T-helper 2 cell treated with Interferon-gamma antibody and Interleukin-4, amounts not matched to agents 100 ng/mL and 5 ng/mL, for 36 hours (primary cell): ENCODE measurements around the gene TMEM131. TPM values are rescaled to one million over a fixed set of nuclear protein-coding genes. Genes with fewer than 3 reads are reported as not detected.
"Not testable (repeated sequence)": the region's sequence is repeated elsewhere in the genome, so short reads cannot be mapped to it uniquely, and the experiment has no call there.

Experiments used
- intact Hi-C: fragments of 100-400 bp; cut with micrococcal nuclease; formaldehyde crosslinking; loops from one replicate; pipeline ENCODE4 v1.15.1; 2023
- total RNA-seq: library from RNA; stranded (reverse); gene quantifications from 2 replicates; pipeline ENCODE4 v1.2.3, GENCODE V29; 2022

Gene TMEM131, protein sequence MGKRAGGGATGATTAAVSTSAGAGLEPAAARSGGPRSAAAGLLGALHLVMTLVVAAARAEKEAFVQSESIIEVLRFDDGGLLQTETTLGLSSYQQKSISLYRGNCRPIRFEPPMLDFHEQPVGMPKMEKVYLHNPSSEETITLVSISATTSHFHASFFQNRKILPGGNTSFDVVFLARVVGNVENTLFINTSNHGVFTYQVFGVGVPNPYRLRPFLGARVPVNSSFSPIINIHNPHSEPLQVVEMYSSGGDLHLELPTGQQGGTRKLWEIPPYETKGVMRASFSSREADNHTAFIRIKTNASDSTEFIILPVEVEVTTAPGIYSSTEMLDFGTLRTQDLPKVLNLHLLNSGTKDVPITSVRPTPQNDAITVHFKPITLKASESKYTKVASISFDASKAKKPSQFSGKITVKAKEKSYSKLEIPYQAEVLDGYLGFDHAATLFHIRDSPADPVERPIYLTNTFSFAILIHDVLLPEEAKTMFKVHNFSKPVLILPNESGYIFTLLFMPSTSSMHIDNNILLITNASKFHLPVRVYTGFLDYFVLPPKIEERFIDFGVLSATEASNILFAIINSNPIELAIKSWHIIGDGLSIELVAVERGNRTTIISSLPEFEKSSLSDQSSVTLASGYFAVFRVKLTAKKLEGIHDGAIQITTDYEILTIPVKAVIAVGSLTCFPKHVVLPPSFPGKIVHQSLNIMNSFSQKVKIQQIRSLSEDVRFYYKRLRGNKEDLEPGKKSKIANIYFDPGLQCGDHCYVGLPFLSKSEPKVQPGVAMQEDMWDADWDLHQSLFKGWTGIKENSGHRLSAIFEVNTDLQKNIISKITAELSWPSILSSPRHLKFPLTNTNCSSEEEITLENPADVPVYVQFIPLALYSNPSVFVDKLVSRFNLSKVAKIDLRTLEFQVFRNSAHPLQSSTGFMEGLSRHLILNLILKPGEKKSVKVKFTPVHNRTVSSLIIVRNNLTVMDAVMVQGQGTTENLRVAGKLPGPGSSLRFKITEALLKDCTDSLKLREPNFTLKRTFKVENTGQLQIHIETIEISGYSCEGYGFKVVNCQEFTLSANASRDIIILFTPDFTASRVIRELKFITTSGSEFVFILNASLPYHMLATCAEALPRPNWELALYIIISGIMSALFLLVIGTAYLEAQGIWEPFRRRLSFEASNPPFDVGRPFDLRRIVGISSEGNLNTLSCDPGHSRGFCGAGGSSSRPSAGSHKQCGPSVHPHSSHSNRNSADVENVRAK (N-terminal part only)
- total RNA-seq = 34.7 and 40.1 TPM in 2 replicates

DNA sequence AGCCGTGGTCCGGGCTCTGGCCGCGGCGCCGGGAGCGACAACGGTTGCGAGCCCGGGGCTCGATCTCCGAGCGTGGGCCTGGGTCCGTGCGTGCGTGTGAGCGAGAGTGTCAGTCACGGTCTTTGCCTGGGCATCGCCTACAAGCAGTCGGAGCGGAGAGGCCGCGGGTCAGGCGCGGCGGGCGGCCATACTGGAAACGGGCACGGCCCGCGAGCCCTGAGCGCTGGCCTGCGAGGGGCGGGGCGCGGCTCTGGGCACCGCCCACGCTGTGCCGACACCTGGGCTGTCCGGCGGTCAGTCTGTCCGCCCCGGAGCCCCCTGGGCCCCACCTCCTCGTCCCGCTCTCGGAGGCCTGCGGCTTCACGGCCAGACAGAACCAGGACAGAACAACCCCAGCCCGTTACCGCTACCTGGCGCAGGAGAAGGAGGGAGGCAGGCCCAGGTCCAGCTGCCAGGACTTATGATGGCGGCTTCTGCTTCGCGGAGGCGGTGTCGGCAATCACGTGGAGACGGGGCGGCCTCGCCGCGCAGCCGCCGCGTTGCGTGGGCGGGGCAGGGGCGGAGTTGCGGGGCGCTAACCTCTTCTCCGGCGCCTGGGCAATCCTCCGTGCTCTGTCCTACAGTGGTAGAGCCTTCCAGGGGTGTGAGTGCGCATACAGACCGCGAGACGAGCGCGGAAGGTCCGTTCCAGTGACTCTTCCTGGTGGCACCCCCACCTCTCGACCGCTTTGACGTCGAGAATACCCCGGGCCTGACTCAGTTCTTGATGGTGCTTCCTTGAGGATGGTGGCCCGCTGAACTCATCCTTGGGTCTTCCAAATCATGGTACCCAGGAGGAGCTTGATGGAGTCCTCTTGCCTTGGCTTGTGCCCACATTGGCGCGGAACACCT, at the start of gene TMEM131:
Gene TMEM131, minus strand, starts transcription at position 215 of the 891 bp plus-strand sequence. CDS start 286 bp downstream, outside the sequence.
- intact Hi-C loops = loop anchor here (1.0 to 10.0 kb wide), 5 partner anchors 89 to 349 kb away; partner anchors contain the start of genes COX5B and VWA3B

DNA sequence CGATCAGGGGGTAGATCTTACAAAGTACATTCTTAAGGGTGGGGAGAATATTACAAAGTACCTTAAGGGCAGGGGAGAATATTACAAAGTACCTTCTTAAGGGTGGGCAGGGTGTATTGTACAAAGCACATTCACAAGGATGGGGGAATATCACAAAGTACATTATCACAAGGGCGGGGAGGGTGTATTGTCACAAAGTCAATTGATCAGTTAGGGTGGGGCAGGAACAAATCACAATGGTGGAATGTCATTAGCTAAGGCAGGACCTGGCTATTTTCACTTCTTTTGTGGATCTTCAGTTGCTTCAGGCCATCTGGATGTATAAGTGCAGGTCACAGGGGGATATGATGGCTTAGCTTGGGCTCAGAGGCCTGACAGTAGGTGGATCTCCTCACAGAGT, 49.0 kb upstream of the TMEM131 start:
- intact Hi-C loops = not testable (repeated sequence)

DNA sequence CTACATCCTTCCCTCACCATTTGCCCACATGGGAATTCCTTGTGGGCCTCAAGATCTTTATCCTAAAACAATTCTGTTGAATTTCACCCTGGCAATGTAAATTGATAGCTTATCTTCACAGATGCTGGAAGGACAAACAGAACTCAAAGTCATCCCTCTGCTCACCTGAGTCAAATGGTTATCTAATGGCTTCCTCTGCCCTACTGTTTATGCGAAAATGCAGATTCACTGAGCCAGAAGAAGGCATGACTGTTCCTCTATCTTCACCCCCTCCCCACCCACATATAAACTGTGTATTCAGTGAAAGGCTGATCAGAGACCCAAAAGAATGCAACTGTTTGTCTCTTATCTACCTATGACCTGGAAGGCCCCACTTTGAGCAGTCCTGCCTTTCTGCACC, 47.4 kb upstream of the TMEM131 start:
- intact Hi-C loops = no loop called here

GRCh38 chr2:98040331-98040939, 44.7 kb upstream of the TMEM131 start:
- intact Hi-C loops = no loop called here

DNA sequence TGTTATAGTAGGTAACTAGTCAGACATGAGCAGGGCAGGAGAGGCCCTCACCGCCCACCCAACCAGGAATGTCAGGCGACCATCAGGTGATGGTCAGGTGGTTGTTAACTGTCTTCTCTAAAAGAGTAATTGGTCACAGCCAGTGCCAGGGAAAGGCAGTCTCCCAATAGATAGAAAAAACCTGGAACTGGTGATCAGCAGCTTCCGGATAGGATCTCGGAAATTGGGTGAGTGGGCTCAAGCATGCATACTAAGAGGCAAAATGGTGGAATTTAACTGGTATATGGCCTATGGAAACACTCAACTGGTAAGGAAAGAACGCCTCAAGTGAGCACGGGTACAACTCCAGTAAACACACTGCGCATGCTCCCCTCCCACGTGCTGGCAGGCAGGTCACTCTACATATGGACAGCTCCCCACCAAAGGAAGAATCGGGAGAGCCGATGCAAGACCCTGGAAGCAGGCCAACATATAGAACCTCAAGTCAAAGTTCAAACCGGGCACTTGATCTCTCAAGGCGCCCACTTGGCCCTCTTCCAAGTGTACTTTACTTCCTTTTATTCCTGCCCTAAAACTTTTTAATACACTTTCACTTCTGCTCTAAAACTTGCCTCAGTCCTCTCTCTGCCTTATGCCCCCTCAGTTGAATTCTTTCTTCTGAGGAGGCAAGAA, 43.5 kb upstream of the TMEM131 start:
- intact Hi-C loops = no loop called here

GRCh38 chr2:98037666-98038336, 42.1 kb upstream of the TMEM131 start:
- intact Hi-C loops = no loop called here

GRCh38 chr2:98037206-98037605, 41.5 kb upstream of the TMEM131 start:
- intact Hi-C loops = no loop called here

DNA sequence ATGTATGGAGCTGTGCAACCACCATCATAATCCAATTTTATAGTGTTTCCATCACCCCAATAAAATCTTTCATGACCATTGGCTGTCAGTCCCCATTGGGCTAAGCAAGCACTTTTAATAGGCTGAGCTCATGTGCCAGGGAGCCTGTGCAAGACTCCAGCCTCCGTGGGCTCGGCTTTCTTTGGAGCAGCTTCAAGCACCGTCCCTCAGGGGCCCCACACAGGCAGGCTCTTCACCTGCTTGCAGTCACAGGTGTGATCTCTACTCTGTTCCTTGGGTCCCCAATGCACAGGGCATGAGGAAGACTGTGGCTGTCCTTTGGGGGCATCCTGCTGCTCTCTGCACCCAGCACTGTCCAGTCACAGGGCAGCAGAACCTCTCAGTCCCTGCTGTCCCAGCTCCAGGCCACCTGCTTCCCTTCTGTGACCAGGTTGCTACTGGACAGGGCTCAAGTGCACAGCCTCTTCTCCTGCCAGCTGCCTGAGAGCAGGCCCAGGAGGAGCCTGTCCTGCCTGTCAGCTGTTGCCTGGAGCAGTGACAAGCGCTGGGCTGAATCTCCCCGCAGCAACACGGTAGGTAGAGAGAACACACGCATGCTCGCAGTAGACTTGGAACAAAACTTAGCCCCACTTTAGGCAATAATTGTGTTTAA, 40.7 kb upstream of the TMEM131 start:
- intact Hi-C loops = no loop called here

- intact Hi-C loops = no loop called here
Measured at GRCh38 chr2:98034745-98035144, 39.0 kb upstream of the TMEM131 start.

- intact Hi-C loops = no loop called here
Measured at GRCh38 chr2:98032086-98032485, 36.3 kb upstream of the TMEM131 start.

DNA sequence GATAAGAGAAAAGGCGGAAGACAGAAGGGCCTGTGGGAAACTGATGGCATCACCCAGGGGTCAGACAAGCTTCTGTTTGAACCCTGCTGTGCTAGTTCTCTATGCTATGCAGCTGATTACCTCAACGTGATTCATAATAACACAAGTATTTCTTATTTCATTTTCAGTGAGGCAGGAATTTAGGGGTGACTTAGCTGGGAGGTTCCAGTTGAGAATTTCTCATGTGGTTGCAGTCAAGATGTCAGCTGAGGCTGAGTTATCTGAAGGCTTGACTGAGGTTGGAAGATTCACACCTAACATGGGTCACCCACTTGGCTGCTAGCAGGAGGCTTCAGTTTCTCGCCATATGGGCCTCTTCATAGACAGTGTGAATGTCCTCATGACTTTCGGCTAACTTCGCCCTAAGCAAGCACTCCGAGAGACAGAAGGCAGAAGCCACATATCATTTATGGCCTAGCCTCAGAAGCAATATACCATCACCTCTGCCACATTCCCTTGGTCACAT, 34.0 kb upstream of the TMEM131 start:
- intact Hi-C loops = no loop called here

DNA sequence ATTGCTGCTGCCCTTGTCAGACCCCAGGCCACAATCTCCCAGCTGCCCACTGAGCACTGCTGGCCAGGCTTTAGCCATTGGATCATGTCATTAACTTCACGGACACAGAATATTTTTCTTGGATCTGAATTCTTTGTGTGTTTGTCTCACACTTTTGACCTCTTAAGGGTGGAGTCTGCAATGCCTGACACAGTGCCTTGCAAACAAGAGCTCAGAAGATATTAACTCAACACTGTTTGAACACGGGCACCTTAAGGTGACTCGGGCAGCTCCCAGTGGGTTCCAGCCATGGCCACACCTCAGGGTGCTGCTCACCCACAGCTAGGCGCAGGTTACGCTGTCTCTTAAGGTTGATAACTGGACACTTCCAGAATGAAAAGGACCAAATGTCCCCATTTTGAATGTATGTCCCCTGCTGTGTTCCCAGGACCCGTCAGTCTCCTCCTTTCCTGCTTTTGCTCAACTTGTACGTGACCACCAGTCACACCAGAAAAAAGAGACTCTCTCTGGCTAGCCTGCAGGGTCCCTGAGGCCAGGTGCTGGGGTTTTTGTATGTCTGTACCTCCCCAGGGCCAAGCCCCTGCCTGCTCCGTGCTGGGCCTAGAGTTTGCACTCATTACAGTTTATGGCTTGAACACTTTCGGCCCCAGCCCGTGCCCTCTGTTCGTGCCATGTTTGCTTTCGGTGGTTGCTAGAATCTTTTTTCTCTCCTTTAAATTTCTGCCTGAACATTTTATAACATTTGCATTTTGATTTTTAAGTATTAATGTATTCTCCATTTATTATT, 33.4 kb upstream of the TMEM131 start:
- intact Hi-C loops = no loop called here

DNA sequence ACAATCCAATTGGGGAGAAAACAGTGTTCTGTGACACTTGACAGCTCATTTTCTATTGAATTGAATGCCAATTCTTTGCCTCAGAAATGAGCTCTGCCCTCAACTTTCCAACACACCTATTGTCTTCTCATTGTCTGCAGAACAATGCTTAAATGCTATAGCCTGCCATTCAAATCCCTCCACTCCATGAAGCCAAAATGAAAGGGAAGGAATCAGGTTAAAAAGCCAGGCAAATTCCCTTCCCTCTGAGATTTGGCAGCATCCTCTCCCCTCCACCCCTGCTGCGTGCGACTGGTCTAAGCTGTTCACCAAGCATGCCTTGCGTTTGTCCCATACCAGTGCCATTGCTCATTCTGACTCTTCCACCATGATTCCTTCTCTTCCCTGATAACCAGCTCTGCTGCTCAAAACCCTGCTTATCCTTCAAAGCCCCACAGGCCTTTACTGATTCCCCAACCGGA, 32.4 kb upstream of the TMEM131 start:
- intact Hi-C loops = no loop called here

- intact Hi-C loops = no loop called here
Measured at GRCh38 chr2:98027538-98027937, 31.8 kb upstream of the TMEM131 start.

DNA sequence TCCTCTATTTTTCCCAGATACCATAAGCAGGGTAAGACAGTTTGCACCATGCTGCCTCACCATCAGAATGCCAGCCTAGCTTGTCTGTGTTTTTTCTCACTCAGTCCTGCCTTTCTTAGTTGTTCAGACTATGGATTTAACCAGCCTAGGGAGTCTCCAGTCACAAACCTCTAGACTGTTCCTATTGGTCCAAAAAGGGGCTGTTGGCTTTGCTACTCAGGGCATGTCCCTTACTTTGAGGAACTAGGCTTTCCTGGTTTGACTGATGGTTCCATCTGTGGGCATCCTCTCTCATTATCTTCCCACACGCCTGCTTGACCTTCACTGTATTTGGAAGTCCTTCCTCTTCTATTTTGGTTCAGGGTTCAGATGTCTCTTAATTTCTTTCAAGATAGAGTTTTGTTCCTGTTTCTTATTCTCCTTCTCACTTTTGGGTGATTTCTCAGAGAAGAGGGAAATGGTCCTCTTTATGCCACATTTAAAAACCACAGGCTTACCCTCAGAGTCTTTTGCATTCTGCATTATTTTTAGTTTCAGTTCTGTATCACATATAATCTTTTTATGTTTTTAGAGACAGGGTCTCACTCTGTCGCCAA, 31.3 kb upstream of the TMEM131 start:
- intact Hi-C loops = no loop called here

DNA sequence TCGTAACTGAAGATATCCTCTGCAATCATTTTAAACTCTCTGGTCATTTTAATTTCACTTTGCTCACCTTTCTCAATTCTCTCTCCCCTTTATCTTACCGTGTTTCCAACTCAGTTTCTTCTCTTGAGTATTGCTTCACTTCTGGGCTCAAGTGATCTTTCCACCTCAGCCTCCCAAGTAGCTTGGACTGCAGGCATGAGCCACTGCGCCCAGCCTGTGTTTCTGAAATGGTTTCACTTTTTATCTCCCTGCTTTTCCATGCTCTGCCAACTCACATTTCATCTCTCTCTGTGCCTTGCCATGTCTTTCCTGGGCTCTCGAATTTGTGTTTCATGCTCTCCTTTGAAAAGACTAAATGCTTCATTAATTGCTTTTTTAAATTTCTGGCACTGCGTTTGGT, 30.5 kb upstream of the TMEM131 start:
- intact Hi-C loops = no loop called here
